Dendritic cell treated with granulocyte-macrophage colony-stimulating factor and Interleukin-4, amounts not matched to agents 40 ng/mL and 50 ng/mL, for 4 days (primary cell): ENCODE measurements around the gene CNIH3.

Experiments used
- H3K27ac Mint-ChIP-seq: one replicate; pipeline ENCODE4 v1.8.0; 2022; ENCODE audit warnings: mild to moderate bottlenecking, mixed read lengths
- H3K27me3 Mint-ChIP-seq: one replicate; pipeline ENCODE4 v1.8.0; 2022; ENCODE audit warnings: mild to moderate bottlenecking, mixed read lengths
- H3K36me3 Mint-ChIP-seq: one replicate; pipeline ENCODE4 v1.8.0; 2022; ENCODE audit warnings: low read depth, mixed read lengths
- H3K4me1 Mint-ChIP-seq: one replicate; pipeline ENCODE4 v1.8.0; 2022; ENCODE audit warnings: low read depth, mixed read lengths
- H3K4me3 Mint-ChIP-seq: one replicate; pipeline ENCODE4 v1.8.0; 2022; ENCODE audit warnings: mild to moderate bottlenecking, moderate library complexity, mixed read lengths
- H3K9me3 Mint-ChIP-seq: one replicate; pipeline ENCODE4 v1.8.0; 2022; ENCODE audit warnings: mixed read lengths
- intact Hi-C: fragments of 100-400 bp; cut with micrococcal nuclease; formaldehyde crosslinking; loops from one replicate; pipeline ENCODE4 v1.15.0; 2022

CNIH3 gene

GRCh38 chr1:224733027-224733911 lies 117.2 kb downstream of the CNIH3 start:
- Mint-ChIP-seq H3K4me3 (no peak overlapping the region), H3K27ac (no peak overlapping the region), H3K27me3 (peaks cover 2% of the 10 kb centered on the region), H3K4me1 (no peaks in the 10 kb centered on the region), H3K9me3 (no peaks in the 10 kb centered on the region), H3K36me3 (no peaks in the 10 kb centered on the region)
- intact Hi-C loops, result no loop called here

GRCh38 chr1:224734261-224734935 lies 118.3 kb downstream of the CNIH3 start:
- Mint-ChIP-seq H3K36me3 (no peaks in the 10 kb centered on the region), H3K27ac (no peak overlapping the region), H3K4me1 (no peaks in the 10 kb centered on the region), H3K4me3 (no peak overlapping the region), H3K9me3 (no peaks in the 10 kb centered on the region), H3K27me3 (peaks cover 2% of the 10 kb centered on the region)
- intact Hi-C loops, result no loop called here

- no peaks in the 10 kb centered on the region for H3K4me1 Mint-ChIP-seq
- no peaks in the 10 kb centered on the region for H3K36me3 Mint-ChIP-seq
- H3K9me3 Mint-ChIP-seq, result no peaks in the 10 kb centered on the region
- no peak overlapping the region for H3K4me3 Mint-ChIP-seq
- no peak overlapping the region for H3K27ac Mint-ChIP-seq
- intact Hi-C loops, result no loop called here
- H3K27me3 Mint-ChIP-seq, result peaks cover 2% of the 10 kb centered on the region
Measured at GRCh38 chr1:224735159-224735558, 119.0 kb downstream of the CNIH3 start.

- Mint-ChIP-seq H3K4me3 (no peak overlapping the region), H3K9me3 (no peaks in the 10 kb centered on the region), H3K36me3 (no peaks in the 10 kb centered on the region), H3K27ac (no peak overlapping the region), H3K27me3 (peaks cover 2% of the 10 kb centered on the region), H3K4me1 (no peaks in the 10 kb centered on the region)
- intact Hi-C loops, result no loop called here
Measured at GRCh38 chr1:224736619-224737352, 120.7 kb downstream of the CNIH3 start.

GRCh38 chr1:224737353-224737727 lies 121.2 kb downstream of the CNIH3 start:
- H3K9me3 Mint-ChIP-seq, result no peaks in the 10 kb centered on the region
- H3K36me3 Mint-ChIP-seq, result no peaks in the 10 kb centered on the region
- no peak overlapping the region for H3K4me3 Mint-ChIP-seq
- intact Hi-C loops, result no loop called here
- H3K27me3 Mint-ChIP-seq, result peaks cover 2% of the 10 kb centered on the region
- no peak overlapping the region for H3K27ac Mint-ChIP-seq
- H3K4me1 Mint-ChIP-seq, result no peaks in the 10 kb centered on the region

GRCh38 chr1:224739303-224739996 lies 123.3 kb downstream of the CNIH3 start:
- H3K27me3 Mint-ChIP-seq, result peaks cover 2% of the 10 kb centered on the region
- H3K27ac Mint-ChIP-seq, result no peak overlapping the region
- H3K4me1 Mint-ChIP-seq, result no peaks in the 10 kb centered on the region
- H3K9me3 Mint-ChIP-seq, result no peaks in the 10 kb centered on the region
- H3K36me3 Mint-ChIP-seq, result no peaks in the 10 kb centered on the region
- H3K4me3 Mint-ChIP-seq, result no peak overlapping the region
- intact Hi-C loops, result no loop called here

GRCh38 chr1:224739997-224740684 lies 124.0 kb downstream of the CNIH3 start:
- Mint-ChIP-seq H3K27me3 (peaks cover 2% of the 10 kb centered on the region), H3K4me3 (no peak overlapping the region), H3K27ac (no peak overlapping the region), H3K4me1 (no peaks in the 10 kb centered on the region), H3K9me3 (no peaks in the 10 kb centered on the region), H3K36me3 (no peaks in the 10 kb centered on the region)
- intact Hi-C loops, result no loop called here

GRCh38 chr1:224740685-224741052 lies 124.6 kb downstream of the CNIH3 start:
- Mint-ChIP-seq H3K4me1 (no peaks in the 10 kb centered on the region), H3K36me3 (no peaks in the 10 kb centered on the region), H3K9me3 (no peaks in the 10 kb centered on the region), H3K27me3 (peaks cover 2% of the 10 kb centered on the region), H3K4me3 (no peak overlapping the region), H3K27ac (no peak overlapping the region)
- intact Hi-C loops, result no loop called here

- Mint-ChIP-seq H3K4me1 (no peaks in the 10 kb centered on the region), H3K36me3 (no peaks in the 10 kb centered on the region)
- intact Hi-C loops, result no loop called here
Measured at GRCh38 chr1:224742349-224742748, 126.2 kb downstream of the CNIH3 start.

GRCh38 chr1:224743608-224744164 lies 127.6 kb downstream of the CNIH3 start:
- no peaks in the 10 kb centered on the region for H3K36me3 Mint-ChIP-seq
- H3K27me3 Mint-ChIP-seq, result no peaks in the 10 kb centered on the region
- H3K4me1 Mint-ChIP-seq, result no peaks in the 10 kb centered on the region
- H3K27ac Mint-ChIP-seq, result no peak overlapping the region
- intact Hi-C loops, result no loop called here
- H3K4me3 Mint-ChIP-seq, result no peak overlapping the region
- no peaks in the 10 kb centered on the region for H3K9me3 Mint-ChIP-seq

More at GRCh38 chr1:224742349-224742748, 126.2 kb downstream of the CNIH3 start:
- H3K9me3 Mint-ChIP-seq, result no peaks in the 10 kb centered on the region
- no peak overlapping the region for H3K27ac Mint-ChIP-seq
- H3K27me3 Mint-ChIP-seq, result no peaks in the 10 kb centered on the region
- no peak overlapping the region for H3K4me3 Mint-ChIP-seq

- Mint-ChIP-seq H3K27ac (no peak overlapping the region), H3K36me3 (no peaks in the 10 kb centered on the region), H3K9me3 (no peaks in the 10 kb centered on the region), H3K27me3 (no peaks in the 10 kb centered on the region), H3K4me3 (no peak overlapping the region), H3K4me1 (no peaks in the 10 kb centered on the region)
- intact Hi-C loops, result no loop called here
Measured at GRCh38 chr1:224744521-224744920, 128.4 kb downstream of the CNIH3 start.

GRCh38 chr1:224745394-224745793 lies 129.3 kb downstream of the CNIH3 start:
- Mint-ChIP-seq H3K27ac (no peak overlapping the region), H3K4me3 (no peak overlapping the region), H3K27me3 (no peaks in the 10 kb centered on the region), H3K9me3 (no peaks in the 10 kb centered on the region), H3K4me1 (no peaks in the 10 kb centered on the region), H3K36me3 (no peaks in the 10 kb centered on the region)
- intact Hi-C loops, result no loop called here

GRCh38 chr1:224745924-224746323 lies 129.8 kb downstream of the CNIH3 start:
- H3K27ac Mint-ChIP-seq, result no peak overlapping the region
- no peaks in the 10 kb centered on the region for H3K27me3 Mint-ChIP-seq
- H3K4me3 Mint-ChIP-seq, result no peak overlapping the region

More at GRCh38 chr1:224745924-224746323, 129.8 kb downstream of the CNIH3 start:
- intact Hi-C loops, result no loop called here
- H3K4me1 Mint-ChIP-seq, result peaks cover 2% of the 10 kb centered on the region
- no peaks in the 10 kb centered on the region for H3K36me3 Mint-ChIP-seq
- no peaks in the 10 kb centered on the region for H3K9me3 Mint-ChIP-seq
